ENCODE measurements around the gene B3GALNT2.

GRCh38 chr1:235404190-235404589, 100.1 kb downstream of the B3GALNT2 start:
- TF ChIP-seq CTCF (IDR thresholded peaks at IDR 0.05 in 4 of 5, conservative IDR thresholded peaks at IDR 0.05 in 1 of 5), result no peak
- TF ChIP-seq POLR2A (IDR thresholded peaks at IDR 0.05), result no peak
